Posterior vena cava (tissue), 2 donors: ENCODE measurements around the gene CCKAR. TPM values are rescaled to one million over a fixed set of nuclear protein-coding genes. Genes with fewer than 3 reads are reported as not detected.

ENCODE experiments used
- DNase-seq: peaks from one replicate; pipeline ENCODE4 v3.0.0-alpha.2; 2020; ENCODE audit warnings: low spot score
- intact Hi-C, 2 donors: fragments of 100-400 bp; cut with DNase I; formaldehyde crosslinking; loops; one replicate each; pipeline versions ENCODE4 v1.14.1 to v1.14.2; 2022 to 2023
- total RNA-seq, 2 donors: library from RNA; stranded (reverse); fragmentation: NEBNext Ultra II Directional; extraction: Animal tissue kit (Norgen Biotek cat#: 25700); gene quantifications; one replicate each; pipeline ENCODE4 v1.2.1, GENCODE V29; 2021
- donor health status: DM: yes; HTN: yes; CAD: no.
- donor health status: DM: yes; HTN: yes; CAD: no.

The CCKAR gene
- total RNA-seq, 2 donors from 2014 or later: not detected

- intact Hi-C loops: no loop called here
- no peak for DNase-seq
These were observed 6.0 kb upstream of the CCKAR start for GRCh38 chr4:26496207-26496783.

GRCh38 chr4:26493461-26493860, 3.2 kb upstream of the CCKAR start:
- intact Hi-C loops: no loop called here
- no peak for DNase-seq

- intact Hi-C loops: no loop called here
- no peak for DNase-seq
These were observed 1.3 kb upstream of the CCKAR start for GRCh38 chr4:26491449-26492170.

GRCh38 chr4:26490960-26491284, 638 bp upstream of the CCKAR start:
- intact Hi-C loops: no loop called here
- DNase-seq: no peak

- intact Hi-C loops: no loop called here
- no peak for DNase-seq
These were observed 941 bp downstream of the CCKAR start for GRCh38 chr4:26489101-26489985.

GRCh38 chr4:26485684-26486083, 4.6 kb downstream of the CCKAR start:
- intact Hi-C loops: no loop called here
- no peak for DNase-seq

- no peak for DNase-seq
- intact Hi-C loops: no loop called here
These were observed 5.8 kb downstream of the CCKAR start for GRCh38 chr4:26484516-26484915.

GRCh38 chr4:26484032-26484515, 6.2 kb downstream of the CCKAR start:
- intact Hi-C loops: no loop called here
- DNase-seq: no peak

GRCh38 chr4:26482508-26483462, 7.5 kb downstream of the CCKAR start:
- no peak for DNase-seq
- intact Hi-C loops: no loop called here

GRCh38 chr4:26478330-26478729, 12.0 kb downstream of the CCKAR start:
- no peak for DNase-seq
- intact Hi-C loops: no loop called here

GRCh38 chr4:26476545-26476944, 13.7 kb downstream of the CCKAR start:
- DNase-seq: no peak
- intact Hi-C loops: no loop called here

GRCh38 chr4:26475716-26476115, 14.6 kb downstream of the CCKAR start:
- DNase-seq: no peak
- intact Hi-C loops: no loop called here

GRCh38 chr4:26474551-26474950, 15.7 kb downstream of the CCKAR start:
- no peak for DNase-seq
- intact Hi-C loops: no loop called here

- no peak for DNase-seq
- intact Hi-C loops: no loop called here
These were observed 16.4 kb downstream of the CCKAR start for GRCh38 chr4:26473893-26474292.

GRCh38 chr4:26471890-26472289, 18.4 kb downstream of the CCKAR start:
- intact Hi-C loops: no loop called here
- DNase-seq: no peak

GRCh38 chr4:26468977-26469376, 21.3 kb downstream of the CCKAR start:
- intact Hi-C loops: loop anchor here in 1 of 2 donors (10.0 kb wide), 1 partner anchor 246 kb away; no protein-coding TSS in a partner anchor
- no peak for DNase-seq

GRCh38 chr4:26468283-26468949, 21.9 kb downstream of the CCKAR start:
- intact Hi-C loops: loop anchor here in 1 of 2 donors (10.0 kb wide), 1 partner anchor 246 kb away; no protein-coding TSS in a partner anchor
- no peak for DNase-seq

- intact Hi-C loops: loop anchor here in 1 of 2 donors (10.0 kb wide), 1 partner anchor 247 kb away; no protein-coding TSS in a partner anchor
- no peak for DNase-seq
These were observed 22.6 kb downstream of the CCKAR start for GRCh38 chr4:26467724-26468123.
